Natural killer cell (primary cell): ENCODE results near the gene FITM2. TPM values are rescaled to one million over a fixed set of nuclear protein-coding genes. Genes with fewer than 3 reads are reported as not detected.

Experiments used
- ATAC-seq, 3 donors: fragments of 150-1000 bp in 2 of 3; fragments of 200-7000 bp in 1 of 3; cut with Tn5 transposase; 1 replicate in 1 of 3; 2 replicates in 2 of 3; pipeline ENCODE4 v1.10.0; 2021; ENCODE audit warnings: mild to moderate bottlenecking in 2 of 3, moderate library complexity in 2 of 3
- DNase-seq, 2 donors: peaks; one replicate each; pipeline versions ENCODE4 v3.0.0 to v3.0.0-alpha.2; 2013 to 2021; ENCODE audit warnings: mixed read lengths in 1 of 2
- H3K27ac ChIP-seq: one replicate; pipeline ENCODE4 v1.5.1; 2013; ENCODE audit warnings: mild to moderate bottlenecking, low read length
- H3K27me3 ChIP-seq: one replicate; pipeline ENCODE4 v1.6.1; 2013; ENCODE audit warnings: low read length; ENCODE audit not compliant: control insufficient read depth, insufficient read depth
- H3K36me3 ChIP-seq: one replicate; pipeline ENCODE4 v1.6.1; 2013; ENCODE audit warnings: low read length; ENCODE audit not compliant: control insufficient read depth, insufficient read depth
- H3K4me1 ChIP-seq: one replicate; pipeline ENCODE4 v1.6.1; 2013; ENCODE audit warnings: low read length; ENCODE audit not compliant: control insufficient read depth, insufficient read depth
- H3K4me3 ChIP-seq: one replicate; pipeline ENCODE4 v1.5.1; 2013; ENCODE audit warnings: low read length
- H3K9me3 ChIP-seq: one replicate; pipeline ENCODE4 v1.6.1; 2013; ENCODE audit warnings: low read length; ENCODE audit not compliant: control insufficient read depth, insufficient read depth
- H3K27ac Mint-ChIP-seq, 2 donors: one replicate each; pipeline ENCODE4 v1.8.0; 2022; ENCODE audit warnings: mild to moderate bottlenecking in 2 of 2, mixed read lengths in 2 of 2, moderate library complexity in 1 of 2
- H3K27me3 Mint-ChIP-seq, 2 donors: one replicate each; pipeline ENCODE4 v1.8.0; 2022; ENCODE audit warnings: low read depth in 2 of 2, mixed read lengths in 2 of 2
- H3K36me3 Mint-ChIP-seq: one replicate; pipeline ENCODE4 v1.8.0; 2022; ENCODE audit warnings: mixed read lengths
- H3K4me1 Mint-ChIP-seq, 2 donors: one replicate each; pipeline ENCODE4 v1.8.0; 2022; ENCODE audit warnings: mixed read lengths in 2 of 2
- H3K4me3 Mint-ChIP-seq: one replicate; pipeline ENCODE4 v1.8.0; 2022; ENCODE audit warnings: mild to moderate bottlenecking, moderate library complexity, mixed read lengths
- H3K9me3 Mint-ChIP-seq, 2 donors: one replicate each; pipeline ENCODE4 v1.8.0; 2022; ENCODE audit warnings: mixed read lengths in 2 of 2
- CTCF ChIP-seq: fragments of 200-600 bp; IDR thresholded peaks from one replicate; pipeline ENCODE4 v1.8.0; 2022; ENCODE audit warnings: antibody characterized with exemption
- WGBS: methylation state at CpG from one replicate; pipeline ENCODE4 v1.1.7; 2013; ENCODE audit warnings: missing lambda C conversion rate; ENCODE audit not compliant: insufficient coverage; 5-methylcytosine and 5-hydroxymethylcytosine counted together
- intact Hi-C: fragments of 100-400 bp; cut with micrococcal nuclease; formaldehyde crosslinking; loops from one replicate; pipeline ENCODE4 v1.14.2; 2022
- total RNA-seq, 4 donors: library from RNA; stranded (reverse); fragments of 120-200 nt in 1 of 4; gene quantifications; one replicate each; pipeline versions ENCODE4 v1.2.3 to v1.2.4, GENCODE V29; 2013 to 2022

FITM2 gene
- total RNA-seq, 3 donors from 2014 or later (not counting 1 experiment from before 2014, with no cell fraction given), result 3.7 to 6.0 (median 3.9) TPM

- H3K27ac ChIP-seq, result no peak overlapping the region
- ATAC-seq (no peak), DNase-seq (no peak)
- no peak for TF ChIP-seq CTCF
- H3K4me3 ChIP-seq, result no peak overlapping the region
- no peaks in the 10 kb centered on the region for H3K27me3 ChIP-seq
- H3K4me3 Mint-ChIP-seq, result no peak overlapping the region
- intact Hi-C loops, result no loop called here
- WGBS, result 100% methylated on average over 1 of the region's 2 CpGs
- peaks cover 0 to 5% of the 10 kb centered on the region in 2 donors for H3K4me1 Mint-ChIP-seq
- no peaks in the 10 kb centered on the region for H3K36me3 ChIP-seq
- H3K4me1 ChIP-seq, result no peaks in the 10 kb centered on the region
- H3K36me3 Mint-ChIP-seq, result no peaks in the 10 kb centered on the region
- no peaks in the 10 kb centered on the region for H3K9me3 ChIP-seq
- no peak overlapping the region for H3K27ac Mint-ChIP-seq
- no peaks in the 10 kb centered on the region for H3K27me3 Mint-ChIP-seq
- H3K9me3 Mint-ChIP-seq, result no peaks in the 10 kb centered on the region
These were observed 30.6 kb downstream of the FITM2 start for GRCh38 chr20:44280387-44280786.

GRCh38 chr20:44279228-44279627 lies 31.8 kb downstream of the FITM2 start:
- no peak for TF ChIP-seq CTCF
- no peak overlapping the region for H3K27ac Mint-ChIP-seq
- Histone ChIP-seq H3K9me3 (no peaks in the 10 kb centered on the region), H3K36me3 (no peaks in the 10 kb centered on the region), H3K27ac (no peak overlapping the region), H3K4me1 (no peaks in the 10 kb centered on the region), H3K4me3 (no peak overlapping the region), H3K27me3 (no peaks in the 10 kb centered on the region)
- intact Hi-C loops, result no loop called here
- no peak overlapping the region for H3K4me3 Mint-ChIP-seq
- H3K36me3 Mint-ChIP-seq, result no peaks in the 10 kb centered on the region
- peaks cover 0 to 5% of the 10 kb centered on the region in 2 donors for H3K4me1 Mint-ChIP-seq
- H3K27me3 Mint-ChIP-seq, result no peaks in the 10 kb centered on the region
- ATAC-seq (no peak), DNase-seq (no peak)
- H3K9me3 Mint-ChIP-seq, result no peaks in the 10 kb centered on the region
- 96% methylated on average over 11 of the region's 11 CpGs for WGBS

- Mint-ChIP-seq H3K27ac (no peak overlapping the region), H3K4me1 (no peaks in the 10 kb centered on the region), H3K36me3 (no peaks in the 10 kb centered on the region), H3K9me3 (no peaks in the 10 kb centered on the region), H3K27me3 (no peaks in the 10 kb centered on the region), H3K4me3 (no peak overlapping the region)
- Histone ChIP-seq H3K27me3 (no peaks in the 10 kb centered on the region), H3K4me3 (no peak overlapping the region), H3K9me3 (no peaks in the 10 kb centered on the region), H3K36me3 (no peaks in the 10 kb centered on the region), H3K4me1 (no peaks in the 10 kb centered on the region), H3K27ac (no peak overlapping the region)
- DNase-seq, result no peak
- 90% methylated on average over 11 of the region's 11 CpGs for WGBS
- intact Hi-C loops, result no loop called here
- ATAC-seq, result no peak
- no peak for TF ChIP-seq CTCF
These were observed 36.5 kb downstream of the FITM2 start for GRCh38 chr20:44274303-44275017.
